ENCODE measurements around the gene LRRC74A.

LRRC74A gene

GRCh38 chr14:76780360-76780759, 45.8 kb upstream of the LRRC74A start:
- Histone ChIP-seq H3K9ac (ENCODE audit: insufficient read length, low read depth) (no peak overlapping the region), H3K27me3 (ENCODE audit: insufficient read depth, insufficient read length) (no peaks in the 10 kb centered on the region), H3K4me1 (ENCODE audit: insufficient read depth, insufficient read length) (peaks cover 25% of the 10 kb centered on the region), H3K36me3 (ENCODE audit: insufficient read depth, insufficient read length, low read length) (peaks cover 65% of the 10 kb centered on the region), H3K4me3 (ENCODE audit: insufficient read length, low read depth) (no peak overlapping the region), H3K9me3 (ENCODE audit: insufficient read depth, low read length) (no peaks in the 10 kb centered on the region)
- no peak for DNase-seq (ENCODE audit: low read depth, low spot score)
- TF ChIP-seq YY1 (IDR thresholded peaks at IDR 0.05; ENCODE audit: insufficient read depth, insufficient read length), result no peak
- TF ChIP-seq SUZ12 (IDR thresholded peaks at IDR 0.05; ENCODE audit: extremely low read depth, insufficient read depth, insufficient read length), result no peak
- TF ChIP-seq ZNF274 (IDR thresholded peaks at IDR 0.05; ENCODE audit: low read depth, low read length), result no peak

- H3K9ac ChIP-seq (ENCODE audit: insufficient read length, low read depth), result no peak overlapping the region
- TF ChIP-seq SUZ12 (IDR thresholded peaks at IDR 0.05; ENCODE audit: extremely low read depth, insufficient read depth, insufficient read length) (no peak), YY1 (IDR thresholded peaks at IDR 0.05; ENCODE audit: insufficient read depth, insufficient read length) (no peak), ZNF274 (IDR thresholded peaks at IDR 0.05; ENCODE audit: low read depth, low read length) (no peak)
- no peaks in the 10 kb centered on the region for H3K9me3 ChIP-seq (ENCODE audit: insufficient read depth, low read length)
- peaks cover 21% of the 10 kb centered on the region for H3K4me1 ChIP-seq (ENCODE audit: insufficient read depth, insufficient read length)
- H3K4me3 ChIP-seq (ENCODE audit: insufficient read length, low read depth), result no peak overlapping the region
- H3K27me3 ChIP-seq (ENCODE audit: insufficient read depth, insufficient read length), result no peaks in the 10 kb centered on the region
- no peak for DNase-seq (ENCODE audit: low read depth, low spot score)
- H3K36me3 ChIP-seq (ENCODE audit: insufficient read depth, insufficient read length, low read length), result peaks cover 69% of the 10 kb centered on the region
Measured at GRCh38 chr14:76780875-76781647, 45.1 kb upstream of the LRRC74A start.

- peaks cover 17% of the 10 kb centered on the region for H3K4me1 ChIP-seq (ENCODE audit: insufficient read depth, insufficient read length)
- H3K9ac ChIP-seq (ENCODE audit: insufficient read length, low read depth), result no peak overlapping the region
- DNase-seq (ENCODE audit: low read depth, low spot score), result no peak
- H3K27me3 ChIP-seq (ENCODE audit: insufficient read depth, insufficient read length), result no peaks in the 10 kb centered on the region
- H3K4me3 ChIP-seq (ENCODE audit: insufficient read length, low read depth), result no peak overlapping the region
- H3K9me3 ChIP-seq (ENCODE audit: insufficient read depth, low read length), result no peaks in the 10 kb centered on the region
- peaks cover 74% of the 10 kb centered on the region for H3K36me3 ChIP-seq (ENCODE audit: insufficient read depth, insufficient read length, low read length)
- TF ChIP-seq ZNF274 (IDR thresholded peaks at IDR 0.05; ENCODE audit: low read depth, low read length) (no peak), SUZ12 (IDR thresholded peaks at IDR 0.05; ENCODE audit: extremely low read depth, insufficient read depth, insufficient read length) (no peak), YY1 (IDR thresholded peaks at IDR 0.05; ENCODE audit: insufficient read depth, insufficient read length) (no peak)
Measured at GRCh38 chr14:76781648-76782051, 44.6 kb upstream of the LRRC74A start.

GRCh38 chr14:76782115-76782884, 43.9 kb upstream of the LRRC74A start:
- Histone ChIP-seq H3K9me3 (ENCODE audit: insufficient read depth, low read length) (no peaks in the 10 kb centered on the region), H3K27me3 (ENCODE audit: insufficient read depth, insufficient read length) (no peaks in the 10 kb centered on the region), H3K36me3 (ENCODE audit: insufficient read depth, insufficient read length, low read length) (peaks cover 80% of the 10 kb centered on the region), H3K9ac (ENCODE audit: insufficient read length, low read depth) (no peak overlapping the region), H3K4me3 (ENCODE audit: insufficient read length, low read depth) (no peak overlapping the region), H3K4me1 (ENCODE audit: insufficient read depth, insufficient read length) (peaks cover 12% of the 10 kb centered on the region)
- TF ChIP-seq YY1 (IDR thresholded peaks at IDR 0.05; ENCODE audit: insufficient read depth, insufficient read length), result no peak
- no peak for TF ChIP-seq SUZ12 (IDR thresholded peaks at IDR 0.05; ENCODE audit: extremely low read depth, insufficient read depth, insufficient read length)
- no peak for TF ChIP-seq ZNF274 (IDR thresholded peaks at IDR 0.05; ENCODE audit: low read depth, low read length)
- DNase-seq (ENCODE audit: low read depth, low spot score), result no peak

GRCh38 chr14:76782885-76783566, 43.2 kb upstream of the LRRC74A start:
- Histone ChIP-seq H3K36me3 (ENCODE audit: insufficient read depth, insufficient read length, low read length) (peaks cover 81% of the 10 kb centered on the region), H3K27me3 (ENCODE audit: insufficient read depth, insufficient read length) (no peaks in the 10 kb centered on the region), H3K4me3 (ENCODE audit: insufficient read length, low read depth) (no peak overlapping the region), H3K9ac (ENCODE audit: insufficient read length, low read depth) (no peak overlapping the region), H3K9me3 (ENCODE audit: insufficient read depth, low read length) (no peaks in the 10 kb centered on the region), H3K4me1 (ENCODE audit: insufficient read depth, insufficient read length) (peaks cover 12% of the 10 kb centered on the region)
- TF ChIP-seq ZNF274 (IDR thresholded peaks at IDR 0.05; ENCODE audit: low read depth, low read length) (no peak), SUZ12 (IDR thresholded peaks at IDR 0.05; ENCODE audit: extremely low read depth, insufficient read depth, insufficient read length) (no peak), YY1 (IDR thresholded peaks at IDR 0.05; ENCODE audit: insufficient read depth, insufficient read length) (no peak)
- DNase-seq (ENCODE audit: low read depth, low spot score), result no peak

GRCh38 chr14:76784266-76784874, 41.8 kb upstream of the LRRC74A start:
- Histone ChIP-seq H3K9me3 (ENCODE audit: insufficient read depth, low read length) (no peaks in the 10 kb centered on the region), H3K4me3 (ENCODE audit: insufficient read length, low read depth) (no peak overlapping the region), H3K36me3 (ENCODE audit: insufficient read depth, insufficient read length, low read length) (peaks cover 87% of the 10 kb centered on the region), H3K4me1 (ENCODE audit: insufficient read depth, insufficient read length) (peaks cover 12% of the 10 kb centered on the region), H3K27me3 (ENCODE audit: insufficient read depth, insufficient read length) (no peaks in the 10 kb centered on the region), H3K9ac (ENCODE audit: insufficient read length, low read depth) (no peak overlapping the region)
- no peak for DNase-seq (ENCODE audit: low read depth, low spot score)
- no peak for TF ChIP-seq ZNF274 (IDR thresholded peaks at IDR 0.05; ENCODE audit: low read depth, low read length)
- no peak for TF ChIP-seq YY1 (IDR thresholded peaks at IDR 0.05; ENCODE audit: insufficient read depth, insufficient read length)
- no peak for TF ChIP-seq SUZ12 (IDR thresholded peaks at IDR 0.05; ENCODE audit: extremely low read depth, insufficient read depth, insufficient read length)

Data from NT2/D1 (cell line).